HFF-Myc (cell line): ENCODE data around the gene CYP51A1.
"Not testable (repeated sequence)": the region's sequence is repeated elsewhere in the genome, so short reads cannot be mapped to it uniquely, and the experiment has no call there.

Source experiments
- DNase-seq: peaks from one replicate; pipeline ENCODE4 v3.0.0-alpha.2; 2011; ENCODE audit warnings: low read depth; ENCODE audit errors: extremely low read depth
- H3K4me3 ChIP-seq: replicated peaks from 2 replicates; pipeline ENCODE4 v1.5.1; 2011; ENCODE audit warnings: low read depth, mild to moderate bottlenecking, control low read depth, low read length
- CTCF ChIP-seq: IDR thresholded peaks from 2 replicates; pipeline ENCODE4 v1.5.1; 2012; ENCODE audit warnings: mild to moderate bottlenecking, low read depth, low read length, control low read depth; ENCODE audit errors: missing control alignments

CYP51A1 gene

GRCh38 chr7:92134271-92135051 is at the start of gene CYP51A1:
Gene CYP51A1, minus strand, starts transcription at chr7:92134477. Its CDS starts 113 bp downstream, at chr7:92134364.
- TF ChIP-seq CTCF = no peak

GRCh38 chr7:92178928-92179924 is 44.9 kb upstream of the CYP51A1 start, which contains the start of gene LRRD1:
Gene LRRD1, minus strand, starts transcription at chr7:92179142. Its CDS starts 13,940 bp downstream, at chr7:92165202.
- H3K4me3 ChIP-seq = peak within 1 kb of the TSS; percentile 43
- TF ChIP-seq CTCF = peak; percentile 97
- DNase-seq = peak; percentile 45

More at GRCh38 chr7:92134271-92135051, at the start of gene CYP51A1:
- H3K4me3 ChIP-seq = peak within 1 kb of the TSS; percentile 91
- peak; percentile 47 for DNase-seq

GRCh38 chr7:92177362-92177761 is 43.1 kb upstream of the CYP51A1 start:
- DNase-seq = peak; percentile 32
- no peak for TF ChIP-seq CTCF
- H3K4me3 ChIP-seq = no peak overlapping the region

- H3K4me3 ChIP-seq, DNase-seq: not testable (repeated sequence)
Measured at GRCh38 chr7:92169529-92169928, 35.3 kb upstream of the CYP51A1 start.

GRCh38 chr7:92161271-92161670 is 27.0 kb upstream of the CYP51A1 start:
- no peak for DNase-seq
- no peak for TF ChIP-seq CTCF
- H3K4me3 ChIP-seq = no peak overlapping the region

GRCh38 chr7:92158660-92159575 is 24.6 kb upstream of the CYP51A1 start:
- DNase-seq = no peak
- H3K4me3 ChIP-seq = no peak overlapping the region
- no peak for TF ChIP-seq CTCF
